NB4 (cell line): ENCODE measurements around the gene IL6ST.

Source experiments
- TF ChIP-seq, protein P1 (sequence below): IDR thresholded peaks from 2 replicates; pipeline ENCODE4 v1.6.1; 2011; ENCODE audit warnings: low read depth, low read length
- TF ChIP-seq, protein P2 (sequence below): IDR thresholded peaks from one replicate; pipeline ENCODE4 v1.5.1; 2012; ENCODE audit warnings: low read depth, low read length

DNA sequence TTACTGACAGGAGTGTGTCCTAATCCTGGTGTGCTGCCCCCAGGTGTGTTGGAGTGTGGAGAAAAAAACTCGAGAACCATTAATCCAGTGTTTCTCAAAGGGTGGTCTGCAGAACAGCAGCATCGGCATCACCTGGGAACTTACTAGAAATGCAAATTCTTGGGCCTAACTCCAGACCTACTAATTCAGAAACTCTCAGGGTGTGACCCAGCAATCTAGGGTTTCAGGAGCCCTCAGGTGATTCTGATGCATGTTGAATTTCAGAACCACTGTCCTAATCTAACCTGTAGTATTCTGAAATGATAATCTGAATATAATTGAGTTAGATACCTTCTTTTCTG lies 30.0 kb upstream of the IL6ST start:
- TF ChIP-seq, protein P1, sequence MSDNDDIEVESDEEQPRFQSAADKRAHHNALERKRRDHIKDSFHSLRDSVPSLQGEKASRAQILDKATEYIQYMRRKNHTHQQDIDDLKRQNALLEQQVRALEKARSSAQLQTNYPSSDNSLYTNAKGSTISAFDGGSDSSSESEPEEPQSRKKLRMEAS: no peak
- TF ChIP-seq, protein P2, sequence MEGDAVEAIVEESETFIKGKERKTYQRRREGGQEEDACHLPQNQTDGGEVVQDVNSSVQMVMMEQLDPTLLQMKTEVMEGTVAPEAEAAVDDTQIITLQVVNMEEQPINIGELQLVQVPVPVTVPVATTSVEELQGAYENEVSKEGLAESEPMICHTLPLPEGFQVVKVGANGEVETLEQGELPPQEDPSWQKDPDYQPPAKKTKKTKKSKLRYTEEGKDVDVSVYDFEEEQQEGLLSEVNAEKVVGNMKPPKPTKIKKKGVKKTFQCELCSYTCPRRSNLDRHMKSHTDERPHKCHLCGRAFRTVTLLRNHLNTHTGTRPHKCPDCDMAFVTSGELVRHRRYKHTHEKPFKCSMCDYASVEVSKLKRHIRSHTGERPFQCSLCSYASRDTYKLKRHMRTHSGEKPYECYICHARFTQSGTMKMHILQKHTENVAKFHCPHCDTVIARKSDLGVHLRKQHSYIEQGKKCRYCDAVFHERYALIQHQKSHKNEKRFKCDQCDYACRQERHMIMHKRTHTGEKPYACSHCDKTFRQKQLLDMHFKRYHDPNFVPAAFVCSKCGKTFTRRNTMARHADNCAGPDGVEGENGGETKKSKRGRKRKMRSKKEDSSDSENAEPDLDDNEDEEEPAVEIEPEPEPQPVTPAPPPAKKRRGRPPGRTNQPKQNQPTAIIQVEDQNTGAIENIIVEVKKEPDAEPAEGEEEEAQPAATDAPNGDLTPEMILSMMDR: no peak
